ENCODE results near the gene FMN2.

The FMN2 gene

GRCh38 chr1:240091614-240092300, at the start of gene FMN2:
FMN2 (plus strand) TSS chr1:240091883; CDS start chr1:240092110, 227 bp downstream.
- peak; percentile 52 for DNase-seq (ENCODE audit: low spot score)

GRCh38 chr1:240044620-240045019, 47.1 kb upstream of the FMN2 start:
- DNase-seq (ENCODE audit: low spot score): no peak

- DNase-seq (ENCODE audit: low spot score): no peak
These were observed 45.7 kb upstream of the FMN2 start for GRCh38 chr1:240046000-240046399.

GRCh38 chr1:240054109-240054701, 37.5 kb upstream of the FMN2 start:
- no peak for DNase-seq (ENCODE audit: low spot score)

GRCh38 chr1:240055936-240056335, 35.7 kb upstream of the FMN2 start:
- DNase-seq (ENCODE audit: low spot score): no peak

GRCh38 chr1:240056350-240056749, 35.3 kb upstream of the FMN2 start:
- no peak for DNase-seq (ENCODE audit: low spot score)

GRCh38 chr1:240058049-240058448, 33.6 kb upstream of the FMN2 start:
- no peak for DNase-seq (ENCODE audit: low spot score)

- no peak for DNase-seq (ENCODE audit: low spot score)
These were observed 22.7 kb upstream of the FMN2 start for GRCh38 chr1:240068961-240069360.

- no peak for DNase-seq (ENCODE audit: low spot score)
These were observed 21.5 kb upstream of the FMN2 start for GRCh38 chr1:240070188-240070587.

GRCh38 chr1:240073097-240073496, 18.6 kb upstream of the FMN2 start:
- DNase-seq (ENCODE audit: low spot score): no peak

- DNase-seq (ENCODE audit: low spot score): no peak
These were observed 17.3 kb upstream of the FMN2 start for GRCh38 chr1:240074422-240074821.

- DNase-seq (ENCODE audit: low spot score): no peak
These were observed 16.8 kb upstream of the FMN2 start for GRCh38 chr1:240074908-240075307.

- DNase-seq (ENCODE audit: low spot score): no peak
These were observed 7.3 kb upstream of the FMN2 start for GRCh38 chr1:240084337-240084736.

- DNase-seq (ENCODE audit: low spot score): no peak
These were observed 6.9 kb upstream of the FMN2 start for GRCh38 chr1:240084749-240085148.

GRCh38 chr1:240086726-240087125, 5.0 kb upstream of the FMN2 start:
- DNase-seq (ENCODE audit: low spot score): no peak

- no peak for DNase-seq (ENCODE audit: low spot score)
These were observed 1.7 kb upstream of the FMN2 start for GRCh38 chr1:240090014-240090413.

GRCh38 chr1:240090957-240091600, 604 bp upstream of the FMN2 start:
- DNase-seq (ENCODE audit: low spot score): no peak

- peak; percentile 35 for DNase-seq (ENCODE audit: low spot score)
These were observed 827 bp downstream of the FMN2 start for GRCh38 chr1:240092301-240093119.

GRCh38 chr1:240093120-240093961, 1.7 kb downstream of the FMN2 start:
- peak; percentile 34 for DNase-seq (ENCODE audit: low spot score)

- no peak for DNase-seq (ENCODE audit: low spot score)
These were observed 2.5 kb downstream of the FMN2 start for GRCh38 chr1:240094041-240094722.

GRCh38 chr1:240096974-240097373, 5.3 kb downstream of the FMN2 start:
- no peak for DNase-seq (ENCODE audit: low spot score)
